Kidney glomerular epithelial cell (primary cell): Measurements from ENCODE around the gene NF1.
"Not testable (repeated sequence)": the region's sequence is repeated elsewhere in the genome, so short reads cannot be mapped to it uniquely, and the experiment has no call there.

Experiments used
- DNase-seq: peaks from one replicate; lab custom pipeline; 2025; lab: John Stamatoyannopoulos, UW

Gene NF1

GRCh38 chr17:31094600-31095235, at the start of gene NF1:
Gene NF1, plus strand, starts transcription at chr17:31094977. Its CDS starts 333 bp downstream, at chr17:31095310.
- peak; percentile 84 for DNase-seq

DNA sequence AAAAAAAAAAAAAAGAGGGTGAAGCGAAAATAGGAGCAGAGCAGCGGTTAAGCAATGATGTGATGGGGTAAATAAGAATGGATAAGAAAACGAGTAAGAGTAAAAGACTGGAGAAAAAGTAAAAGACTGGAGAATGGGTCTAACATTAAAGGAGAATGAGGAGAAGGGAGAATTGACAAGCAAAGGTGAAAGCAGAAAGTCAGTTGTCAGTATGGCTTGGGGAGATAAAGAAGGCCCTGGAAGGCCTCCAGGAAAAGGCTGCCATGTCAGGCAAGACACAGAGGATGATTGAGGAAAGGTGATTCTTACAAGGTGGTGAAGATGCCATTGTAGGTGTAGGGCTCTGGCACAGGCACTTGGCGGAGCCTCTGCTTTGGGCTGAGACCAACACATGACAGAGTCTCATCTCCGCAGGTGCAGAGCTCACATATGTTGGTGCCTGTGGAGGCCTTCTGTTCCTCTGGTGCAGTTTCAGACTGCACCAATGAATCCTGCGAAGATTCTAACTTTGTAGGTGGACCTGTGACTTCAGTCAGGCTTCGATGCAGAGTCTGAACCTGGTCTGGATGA, 47.8 kb upstream of the NF1 start:
- not testable (repeated sequence) for DNase-seq

DNA sequence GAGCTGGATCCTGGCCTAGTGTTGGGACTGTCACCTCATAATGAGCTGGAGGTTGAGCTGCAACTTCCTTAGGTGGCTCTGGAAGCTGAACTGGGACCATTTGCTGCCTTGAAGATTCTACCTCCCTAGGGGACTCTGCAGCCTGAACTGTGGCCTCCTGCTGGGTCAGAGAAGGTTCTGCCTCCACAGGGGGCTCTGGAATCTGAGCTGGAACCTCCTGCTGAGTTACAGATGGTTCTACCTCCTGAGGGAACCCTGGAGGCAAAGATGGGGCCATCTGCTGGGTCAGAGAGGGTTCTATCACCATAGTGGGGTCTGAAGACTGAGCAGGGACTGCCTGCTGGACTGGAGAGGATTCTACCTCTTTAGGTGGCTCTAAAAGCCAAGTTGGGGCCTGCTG, 46.6 kb upstream of the NF1 start:
- no peak for DNase-seq

DNA sequence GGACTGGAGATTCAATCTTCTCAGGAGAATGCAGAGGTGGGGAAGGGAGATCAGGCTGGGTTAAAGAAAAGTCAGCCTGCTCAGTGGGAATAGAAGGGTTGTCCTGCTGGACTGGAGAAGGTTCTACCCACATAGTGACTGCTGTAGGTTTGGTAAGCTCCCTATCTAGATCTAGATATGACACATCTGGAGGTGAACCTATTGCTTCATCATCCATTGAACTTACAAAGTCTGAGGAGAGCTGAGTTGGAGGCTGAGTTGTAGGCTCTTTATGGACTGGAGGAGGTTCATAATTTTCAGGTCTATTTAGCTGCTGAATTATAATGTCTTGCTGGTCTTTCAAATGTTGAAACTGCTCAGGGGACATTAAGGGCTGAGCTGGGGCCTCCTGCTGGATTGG, 46.0 kb upstream of the NF1 start:
- no peak for DNase-seq

- no peak for DNase-seq
These were observed 43.8 kb upstream of the NF1 start for GRCh38 chr17:31050948-31051347.

DNA sequence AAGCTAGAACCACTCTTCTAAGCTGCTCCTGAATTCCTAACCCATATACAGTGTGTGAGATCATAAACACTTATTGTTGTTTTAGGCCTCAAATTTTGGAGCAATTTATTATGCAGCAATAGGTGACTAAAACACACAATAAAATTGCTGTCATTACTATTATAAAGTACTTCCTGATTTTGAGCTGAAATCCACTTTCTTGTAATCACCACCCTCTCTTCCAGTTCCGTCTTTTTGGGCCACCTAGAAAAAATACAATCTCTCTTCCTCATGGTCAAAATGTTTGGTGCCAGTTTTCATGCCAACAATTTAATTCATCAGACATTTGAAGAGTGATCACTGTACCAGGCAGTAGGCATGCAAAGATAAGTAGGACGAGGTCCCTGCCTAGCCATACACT, 43.3 kb upstream of the NF1 start:
- DNase-seq, result no peak

GRCh38 chr17:31052187-31052889, 42.4 kb upstream of the NF1 start:
- no peak for DNase-seq

DNA sequence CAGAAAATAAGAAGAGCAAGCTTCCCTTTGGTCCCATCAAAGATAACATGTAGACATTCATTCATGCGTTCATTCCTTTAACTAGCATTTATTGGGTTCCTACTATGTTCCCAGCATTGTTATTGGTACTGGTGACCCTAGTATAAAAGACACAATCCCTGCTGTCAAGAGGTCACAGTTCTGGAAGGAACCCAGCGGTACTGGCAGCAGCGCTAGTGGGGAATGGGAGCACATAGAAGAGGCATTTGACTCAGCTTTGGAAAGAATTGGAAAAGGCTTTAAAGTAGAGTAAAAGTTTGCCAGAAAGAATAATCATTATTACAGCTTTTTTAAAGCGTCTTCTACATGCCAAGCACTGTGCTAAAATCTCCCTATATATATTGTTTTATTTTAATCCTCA, 41.7 kb upstream of the NF1 start:
- DNase-seq, result no peak

GRCh38 chr17:31054761-31055160, 40.0 kb upstream of the NF1 start:
- no peak for DNase-seq

DNA sequence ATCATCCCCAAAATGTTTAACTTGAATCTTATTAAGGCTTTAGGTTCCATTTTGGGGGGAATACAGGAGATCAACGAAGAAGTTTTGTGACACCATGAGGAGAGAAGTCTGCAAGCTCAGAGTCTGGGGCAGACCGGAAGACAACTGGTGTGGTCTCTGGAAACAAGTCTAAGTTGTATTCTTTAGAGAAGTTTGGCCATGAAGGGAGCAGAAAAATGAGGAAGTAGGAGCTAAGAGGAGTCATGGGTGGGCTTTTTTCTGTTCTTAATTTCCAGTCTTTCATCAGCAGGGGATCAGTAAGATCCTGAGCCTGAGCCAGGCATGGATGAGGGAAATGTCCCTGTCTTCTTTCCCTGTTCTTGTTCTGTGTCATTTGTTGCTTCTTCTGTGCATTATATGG, 35.8 kb upstream of the NF1 start:
- DNase-seq, result no peak

DNA sequence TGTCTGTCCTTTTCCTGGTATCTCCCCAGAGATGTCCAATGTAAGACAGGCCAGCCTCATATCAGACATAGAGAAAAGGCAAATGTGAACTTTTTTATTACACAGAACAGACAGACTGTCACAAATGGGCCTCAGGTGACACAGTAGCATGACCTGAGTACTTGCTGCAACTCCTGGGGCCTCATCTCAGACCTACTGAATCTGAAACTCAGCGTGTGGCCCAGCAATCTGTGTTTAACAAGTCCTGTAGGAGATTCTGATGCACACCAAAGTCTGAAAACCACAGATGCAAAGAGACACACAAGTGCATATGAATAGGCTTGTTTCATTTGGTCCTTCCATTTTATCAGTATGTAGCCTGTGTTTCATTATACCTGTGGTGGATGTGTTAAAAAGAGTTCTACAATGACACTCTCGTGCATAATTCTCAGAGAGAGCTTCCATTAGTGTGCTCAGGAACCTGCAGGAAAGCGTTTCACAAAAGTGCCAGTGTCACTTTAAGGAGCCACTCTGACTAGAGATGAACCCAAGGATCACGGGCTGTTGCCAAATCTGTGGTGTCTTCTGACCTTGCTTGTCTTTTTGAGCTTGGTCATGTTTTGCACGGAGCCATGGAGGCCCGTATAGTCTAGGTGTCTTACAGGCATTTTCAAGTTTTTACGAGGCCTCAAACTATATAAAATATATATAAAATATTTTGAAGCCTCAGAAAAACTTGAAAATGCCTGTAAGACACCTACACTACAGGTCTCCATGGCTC, 33.8 kb upstream of the NF1 start:
- no peak for DNase-seq

GRCh38 chr17:31061678-31062077, 33.1 kb upstream of the NF1 start:
- DNase-seq, result no peak

- DNase-seq, result no peak
These were observed 32.4 kb upstream of the NF1 start for GRCh38 chr17:31062346-31062745.

- DNase-seq, result no peak
These were observed 30.1 kb upstream of the NF1 start for GRCh38 chr17:31064707-31065106.

DNA sequence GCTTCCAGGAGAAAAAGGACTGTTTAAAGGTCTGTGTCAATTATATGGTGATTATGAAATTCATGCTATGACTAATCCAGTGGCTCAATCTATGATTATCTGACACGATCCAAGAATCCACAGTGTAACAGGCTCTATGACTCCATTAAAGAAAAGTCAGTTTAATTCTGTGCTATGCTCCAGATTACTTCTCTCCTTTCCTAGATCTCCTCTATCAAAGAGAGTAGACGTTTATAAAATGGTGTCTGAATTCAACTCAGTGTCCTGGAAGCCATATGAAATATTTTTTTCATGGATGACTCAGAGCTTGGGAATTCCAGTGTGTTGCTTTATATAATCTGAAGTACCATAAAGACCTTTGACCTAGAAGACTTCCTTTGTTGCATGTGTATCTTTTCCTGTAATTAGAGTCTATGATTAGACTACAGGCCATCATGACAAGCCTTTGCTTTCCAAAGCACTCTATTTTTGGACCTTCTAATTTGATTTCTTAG, 27.0 kb upstream of the NF1 start:
- peak; percentile 13 for DNase-seq

GRCh38 chr17:31068291-31068690, 26.5 kb upstream of the NF1 start:
- no peak for DNase-seq

DNA sequence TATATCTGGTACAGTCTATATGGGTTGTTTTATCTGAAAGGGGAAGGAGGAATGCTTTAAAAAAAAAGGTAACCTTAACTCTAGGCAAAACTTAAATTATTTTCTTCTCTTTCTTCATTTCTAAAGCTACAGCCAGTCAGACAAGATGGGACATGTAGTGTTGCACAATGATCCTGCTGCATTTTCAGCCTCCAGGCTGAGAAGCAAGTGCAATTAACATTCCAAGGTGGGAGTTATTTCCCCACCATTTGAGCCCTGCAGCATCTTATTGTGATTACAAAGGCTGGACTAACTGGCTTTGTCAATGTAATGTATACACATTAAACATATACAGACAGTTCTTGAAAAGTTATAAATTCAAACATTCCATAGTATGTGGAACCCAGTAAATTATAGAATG, 22.6 kb upstream of the NF1 start:
- DNase-seq, result no peak

DNA sequence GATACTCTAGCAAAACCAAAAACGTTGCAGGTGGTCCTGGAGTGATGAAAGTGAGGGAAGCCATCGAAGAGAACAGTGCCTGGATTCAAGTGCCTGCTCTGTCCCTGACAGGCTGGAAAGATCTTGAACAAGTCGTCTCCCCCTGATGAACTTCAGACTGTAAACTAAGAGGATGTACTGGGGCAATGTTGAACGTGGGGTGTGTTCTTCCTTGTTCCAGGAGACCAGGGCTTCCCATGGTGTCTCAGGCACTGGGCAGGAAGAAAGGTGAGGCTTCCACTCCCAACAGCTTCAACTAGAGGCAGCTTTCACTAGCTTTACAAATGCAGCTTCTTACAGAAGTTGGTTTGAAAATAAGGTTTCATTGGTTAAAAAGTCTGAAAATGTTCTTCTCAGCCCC, 21.4 kb upstream of the NF1 start:
- DNase-seq, result no peak

DNA sequence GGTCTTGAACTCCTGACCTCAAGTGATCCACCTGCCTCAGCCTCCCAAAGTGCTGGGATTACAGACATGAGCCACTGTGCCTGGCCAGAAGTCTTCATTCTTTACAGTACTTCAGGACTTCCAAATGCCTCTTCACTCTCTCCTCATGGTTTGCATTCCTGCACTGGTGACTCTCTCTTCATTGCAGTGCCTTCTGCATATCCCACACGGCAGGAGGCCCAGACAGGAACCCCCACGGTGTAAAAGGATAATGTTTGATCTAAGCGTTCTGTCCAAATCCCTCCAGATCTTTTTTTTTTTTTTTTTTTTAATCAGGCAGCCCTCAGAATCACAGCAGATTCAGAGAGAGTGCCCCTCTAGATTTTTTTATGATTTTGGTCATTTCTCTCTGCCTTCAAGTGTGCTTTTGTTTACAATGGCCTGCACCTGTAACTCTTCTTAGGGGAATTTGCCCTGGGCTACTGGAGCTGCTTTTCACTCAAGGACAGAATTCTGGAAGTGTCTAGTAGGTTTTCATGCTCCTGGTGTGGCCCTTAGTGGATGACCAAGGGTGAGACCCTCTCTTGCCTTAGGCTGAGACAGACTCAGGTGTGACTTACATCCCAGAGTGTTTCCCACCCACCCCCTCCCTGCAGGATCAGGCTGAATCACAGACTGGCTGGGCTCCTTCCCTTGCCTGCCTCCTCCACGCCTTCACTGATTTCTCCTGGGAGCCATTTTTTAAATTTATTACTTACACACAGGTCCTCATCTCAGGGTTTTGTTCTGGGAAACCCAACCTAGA, 19.8 kb upstream of the NF1 start:
- peak; percentile 24 for DNase-seq

DNA sequence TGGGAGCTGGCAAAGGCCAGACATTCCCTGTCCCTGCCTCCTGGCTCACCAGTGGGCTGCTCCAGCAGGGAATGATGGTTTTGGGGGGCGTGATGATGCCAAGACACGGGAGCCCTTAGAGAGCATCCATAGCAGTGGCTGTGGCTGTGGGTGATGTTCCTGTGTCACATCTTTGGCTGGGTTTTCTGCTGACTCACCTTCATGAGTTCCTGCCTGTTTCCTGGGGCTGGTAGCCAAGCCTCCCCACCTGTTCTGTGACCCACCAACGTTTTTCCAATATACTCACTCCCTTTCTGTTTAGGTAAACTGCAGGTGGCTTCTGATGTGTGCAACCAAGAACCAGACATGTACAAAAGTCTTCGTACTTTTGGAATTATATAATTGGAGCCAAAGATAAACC, 16.5 kb upstream of the NF1 start:
- DNase-seq, result no peak

DNA sequence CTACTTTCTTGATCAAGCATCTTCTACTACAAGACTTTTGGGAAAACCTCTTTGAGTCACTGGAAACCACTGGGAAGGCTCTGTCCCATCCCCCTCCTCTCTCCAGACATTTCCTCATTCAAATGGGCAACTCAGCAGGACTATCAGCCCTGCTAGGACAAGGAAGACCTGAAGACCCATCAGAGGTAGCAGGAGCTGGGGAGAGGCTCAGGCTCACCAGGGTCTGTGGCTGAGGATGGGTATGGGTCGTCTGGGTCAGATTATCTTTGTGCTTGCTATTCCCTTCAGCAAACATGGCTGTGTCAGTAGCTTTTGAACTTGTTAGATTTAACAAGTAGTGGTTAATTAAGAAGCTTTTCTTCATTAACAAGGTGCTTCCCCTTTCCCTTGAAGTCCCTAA, 15.0 kb upstream of the NF1 start:
- DNase-seq, result no peak

GRCh38 chr17:31085563-31085962, 9.2 kb upstream of the NF1 start:
- no peak for DNase-seq
